Activated CD4-positive, alpha-beta T cell treated with anti-CD3 and anti-CD28 coated beads, Interleukin-2, Interleukin-6, amounts not matched to agents 100 ng/mL and 50 ng/mL, durations not matched to agents 16 hours and 8 hours (primary cell): ENCODE data around the gene GRK7.
"Not testable (repeated sequence)": the region's sequence is repeated elsewhere in the genome, so short reads cannot be mapped to it uniquely, and the experiment has no call there.

Source experiments
- DNase-seq: peaks from one replicate; pipeline ENCODE4 v3.0.0-alpha.2; 2020

The GRK7 gene

GRCh38 chr3:141762552-141762951 is 656 bp upstream of the GRK7 start:
- DNase-seq: not testable (repeated sequence)

- DNase-seq: no peak
Observed at GRCh38 chr3:141764045-141764444, 837 bp downstream of the GRK7 start.

- no peak for DNase-seq
Observed at GRCh38 chr3:141764465-141764864, 1.3 kb downstream of the GRK7 start.

GRCh38 chr3:141764986-141765385 is 1.8 kb downstream of the GRK7 start:
- no peak for DNase-seq

GRCh38 chr3:141767066-141767465 is 3.9 kb downstream of the GRK7 start:
- DNase-seq: peak; percentile 48

- DNase-seq: no peak
Observed at GRCh38 chr3:141769221-141769894, 6.2 kb downstream of the GRK7 start.

GRCh38 chr3:141773676-141774075 is 10.5 kb downstream of the GRK7 start:
- no peak for DNase-seq

- no peak for DNase-seq
Observed at GRCh38 chr3:141776376-141776775, 13.2 kb downstream of the GRK7 start.

- no peak for DNase-seq
Observed at GRCh38 chr3:141776885-141777284, 13.7 kb downstream of the GRK7 start.

GRCh38 chr3:141777957-141778813 is 15.0 kb downstream of the GRK7 start:
- no peak for DNase-seq

- no peak for DNase-seq
Observed at GRCh38 chr3:141779667-141780066, 16.5 kb downstream of the GRK7 start.

- no peak for DNase-seq
Observed at GRCh38 chr3:141782386-141782932, 19.3 kb downstream of the GRK7 start.

- DNase-seq: no peak
Observed at GRCh38 chr3:141783632-141784031, 20.4 kb downstream of the GRK7 start.

- DNase-seq: no peak
Observed at GRCh38 chr3:141784096-141784495, 20.9 kb downstream of the GRK7 start.

- DNase-seq: no peak
Observed at GRCh38 chr3:141784531-141784930, 21.3 kb downstream of the GRK7 start.

- DNase-seq: no peak
Observed at GRCh38 chr3:141788149-141788548, 24.9 kb downstream of the GRK7 start.

GRCh38 chr3:141788750-141789149 is 25.5 kb downstream of the GRK7 start:
- DNase-seq: not testable (repeated sequence)

- no peak for DNase-seq
Observed at GRCh38 chr3:141789281-141789680, 26.1 kb downstream of the GRK7 start.

GRCh38 chr3:141790171-141790570 is 27.0 kb downstream of the GRK7 start:
- DNase-seq: no peak

- DNase-seq: no peak
Observed at GRCh38 chr3:141792495-141792894, 29.3 kb downstream of the GRK7 start.

GRCh38 chr3:141793476-141794260 is 30.5 kb downstream of the GRK7 start:
- no peak for DNase-seq

- peak; percentile 11 for DNase-seq
Observed at GRCh38 chr3:141795276-141795675, 32.1 kb downstream of the GRK7 start.

- DNase-seq: no peak
Observed at GRCh38 chr3:141795741-141796080, 32.5 kb downstream of the GRK7 start.
